HL-60 (cell line): ENCODE measurements around the gene COX18.

Source experiments
- DNase-seq, 2 experiments: peaks; one replicate each; pipeline ENCODE4 v3.0.0-alpha.2; 2010 to 2020; ENCODE audit warnings: low read depth in 1 of 2, low spot score in 1 of 2
- H3K27ac ChIP-seq: fragments of 250-450 bp; sonication (Bioruptor Pico); replicated peaks from 2 replicates; pipeline ENCODE4 v1.5.1; 2020; ENCODE audit warnings: mild to moderate bottlenecking, moderate library complexity
- H3K27me3 ChIP-seq: fragments of 250-450 bp; sonication (Bioruptor Pico); 2 replicates; pipeline ENCODE4 v1.5.1; 2021; ENCODE audit warnings: mild to moderate bottlenecking, moderate library complexity; ENCODE audit not compliant: insufficient read depth, poor library complexity, severe bottlenecking
- H3K4me3 ChIP-seq: replicated peaks from 2 replicates; pipeline ENCODE4 v1.5.1; 2011; ENCODE audit warnings: mild to moderate bottlenecking, control low read depth, low read length; ENCODE audit not compliant: insufficient read depth
- GABPA ChIP-seq: IDR thresholded peaks from 2 replicates; pipeline ENCODE4 v1.6.1; 2012; ENCODE audit warnings: low read depth
- POLR2AphosphoS5 ChIP-seq: IDR thresholded peaks from 2 replicates; pipeline ENCODE4 v1.6.1; 2012; ENCODE audit warnings: low read depth
- SPI1 ChIP-seq: IDR thresholded peaks from 2 replicates; pipeline ENCODE4 v1.6.1; 2012; ENCODE audit warnings: low read depth, mild to moderate bottlenecking, borderline replicate concordance
- TF ChIP-seq, protein P1 (sequence below): IDR thresholded peaks from 2 replicates; pipeline ENCODE4 v1.6.1; 2012; ENCODE audit warnings: low read depth; ENCODE audit not compliant: insufficient replicate concordance
- TF ChIP-seq, protein P2 (sequence below): IDR thresholded peaks from one replicate; pipeline ENCODE4 v1.5.1; 2011; ENCODE audit warnings: low read length, control low read depth, inconsistent platforms; ENCODE audit not compliant: insufficient read depth

The COX18 gene

DNA sequence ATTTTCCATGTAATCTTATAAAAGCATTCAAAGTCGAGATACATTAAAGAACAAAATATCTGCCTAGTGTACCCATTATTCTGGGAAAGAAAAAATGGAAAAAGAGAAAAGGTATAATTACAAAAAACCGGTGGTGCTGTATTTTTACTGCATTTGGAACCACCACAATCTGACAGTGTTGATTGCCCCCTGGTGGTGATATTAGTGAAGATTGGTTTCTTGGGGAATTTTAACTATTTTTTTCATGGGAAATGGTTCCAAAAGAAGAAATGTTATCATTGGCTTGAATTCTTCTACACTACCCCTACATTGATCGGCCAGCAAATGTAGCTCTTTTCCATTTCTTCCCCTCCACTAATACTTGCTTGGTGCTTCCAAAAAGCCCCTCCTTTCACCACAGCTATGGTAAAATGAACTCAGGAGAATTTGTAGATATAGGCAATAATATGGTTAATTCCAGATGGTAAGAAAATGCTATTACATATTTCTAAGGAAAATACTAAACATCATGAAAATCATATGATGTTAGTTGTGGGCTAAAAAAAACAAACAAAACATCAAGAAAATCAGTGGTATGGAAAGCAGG, 50.0 kb downstream of the COX18 start:
- Histone ChIP-seq H3K4me3 (no peak overlapping the region), H3K27me3 (no peaks in the 10 kb centered on the region), H3K27ac (no peak overlapping the region)
- TF ChIP-seq GABPA = no peak
- TF ChIP-seq, protein P1, sequence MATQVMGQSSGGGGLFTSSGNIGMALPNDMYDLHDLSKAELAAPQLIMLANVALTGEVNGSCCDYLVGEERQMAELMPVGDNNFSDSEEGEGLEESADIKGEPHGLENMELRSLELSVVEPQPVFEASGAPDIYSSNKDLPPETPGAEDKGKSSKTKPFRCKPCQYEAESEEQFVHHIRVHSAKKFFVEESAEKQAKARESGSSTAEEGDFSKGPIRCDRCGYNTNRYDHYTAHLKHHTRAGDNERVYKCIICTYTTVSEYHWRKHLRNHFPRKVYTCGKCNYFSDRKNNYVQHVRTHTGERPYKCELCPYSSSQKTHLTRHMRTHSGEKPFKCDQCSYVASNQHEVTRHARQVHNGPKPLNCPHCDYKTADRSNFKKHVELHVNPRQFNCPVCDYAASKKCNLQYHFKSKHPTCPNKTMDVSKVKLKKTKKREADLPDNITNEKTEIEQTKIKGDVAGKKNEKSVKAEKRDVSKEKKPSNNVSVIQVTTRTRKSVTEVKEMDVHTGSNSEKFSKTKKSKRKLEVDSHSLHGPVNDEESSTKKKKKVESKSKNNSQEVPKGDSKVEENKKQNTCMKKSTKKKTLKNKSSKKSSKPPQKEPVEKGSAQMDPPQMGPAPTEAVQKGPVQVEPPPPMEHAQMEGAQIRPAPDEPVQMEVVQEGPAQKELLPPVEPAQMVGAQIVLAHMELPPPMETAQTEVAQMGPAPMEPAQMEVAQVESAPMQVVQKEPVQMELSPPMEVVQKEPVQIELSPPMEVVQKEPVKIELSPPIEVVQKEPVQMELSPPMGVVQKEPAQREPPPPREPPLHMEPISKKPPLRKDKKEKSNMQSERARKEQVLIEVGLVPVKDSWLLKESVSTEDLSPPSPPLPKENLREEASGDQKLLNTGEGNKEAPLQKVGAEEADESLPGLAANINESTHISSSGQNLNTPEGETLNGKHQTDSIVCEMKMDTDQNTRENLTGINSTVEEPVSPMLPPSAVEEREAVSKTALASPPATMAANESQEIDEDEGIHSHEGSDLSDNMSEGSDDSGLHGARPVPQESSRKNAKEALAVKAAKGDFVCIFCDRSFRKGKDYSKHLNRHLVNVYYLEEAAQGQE = no peak
- TF ChIP-seq POLR2AphosphoS5 = no peak
- TF ChIP-seq, protein P2, sequence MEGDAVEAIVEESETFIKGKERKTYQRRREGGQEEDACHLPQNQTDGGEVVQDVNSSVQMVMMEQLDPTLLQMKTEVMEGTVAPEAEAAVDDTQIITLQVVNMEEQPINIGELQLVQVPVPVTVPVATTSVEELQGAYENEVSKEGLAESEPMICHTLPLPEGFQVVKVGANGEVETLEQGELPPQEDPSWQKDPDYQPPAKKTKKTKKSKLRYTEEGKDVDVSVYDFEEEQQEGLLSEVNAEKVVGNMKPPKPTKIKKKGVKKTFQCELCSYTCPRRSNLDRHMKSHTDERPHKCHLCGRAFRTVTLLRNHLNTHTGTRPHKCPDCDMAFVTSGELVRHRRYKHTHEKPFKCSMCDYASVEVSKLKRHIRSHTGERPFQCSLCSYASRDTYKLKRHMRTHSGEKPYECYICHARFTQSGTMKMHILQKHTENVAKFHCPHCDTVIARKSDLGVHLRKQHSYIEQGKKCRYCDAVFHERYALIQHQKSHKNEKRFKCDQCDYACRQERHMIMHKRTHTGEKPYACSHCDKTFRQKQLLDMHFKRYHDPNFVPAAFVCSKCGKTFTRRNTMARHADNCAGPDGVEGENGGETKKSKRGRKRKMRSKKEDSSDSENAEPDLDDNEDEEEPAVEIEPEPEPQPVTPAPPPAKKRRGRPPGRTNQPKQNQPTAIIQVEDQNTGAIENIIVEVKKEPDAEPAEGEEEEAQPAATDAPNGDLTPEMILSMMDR = no peak
- no peak for TF ChIP-seq SPI1
- DNase-seq = peak in 1 of 2 experiments; percentile 22

DNA sequence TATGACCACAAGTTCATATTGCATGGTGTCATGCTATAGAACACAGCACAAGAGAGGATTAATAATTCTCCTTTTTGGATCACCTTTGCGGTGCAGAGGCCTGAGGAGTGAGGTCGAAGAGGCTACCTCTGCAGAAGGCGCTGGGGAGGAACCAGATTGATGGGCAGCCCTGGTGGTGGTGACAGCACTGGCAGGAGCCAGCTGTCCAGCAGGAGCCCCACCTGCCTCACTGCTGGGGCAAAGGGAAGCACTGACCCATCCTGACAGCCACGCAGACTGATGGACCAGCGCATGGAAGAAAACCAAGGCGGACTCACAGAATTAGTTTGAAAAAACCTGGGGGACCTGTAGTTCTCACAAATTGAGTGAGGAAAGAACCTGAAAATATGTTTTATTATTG, 50.9 kb downstream of the COX18 start:
- TF ChIP-seq GABPA (no peak), POLR2AphosphoS5 (no peak), SPI1 (no peak)
- TF ChIP-seq, protein P1 = no peak
- TF ChIP-seq, protein P2 = no peak
- no peak for DNase-seq
- Histone ChIP-seq H3K4me3 (no peak overlapping the region), H3K27ac (no peak overlapping the region), H3K27me3 (no peaks in the 10 kb centered on the region)

DNA sequence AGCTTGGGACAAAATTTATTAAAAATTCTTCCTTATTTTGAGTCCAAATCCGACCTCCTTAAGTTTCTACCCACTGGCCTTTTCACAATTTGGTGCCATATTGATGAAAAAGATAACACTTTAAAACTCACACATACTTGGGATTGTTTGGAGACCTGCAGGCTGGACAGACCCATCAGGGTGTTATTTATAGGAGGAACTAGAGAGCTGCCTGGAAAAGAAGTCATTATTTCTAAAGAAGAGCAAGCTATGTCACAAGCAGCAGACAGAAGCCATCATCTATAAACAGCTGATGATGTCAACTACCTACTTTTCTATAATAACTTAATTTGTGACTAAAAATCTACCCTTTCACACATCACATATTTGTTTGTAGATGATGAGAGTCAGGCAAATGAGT, 56.2 kb downstream of the COX18 start:
- TF ChIP-seq POLR2AphosphoS5 = no peak
- no peak for TF ChIP-seq SPI1
- TF ChIP-seq, protein P1 = no peak
- TF ChIP-seq, protein P2 = no peak
- no peak for TF ChIP-seq GABPA

More for the DNA sequence above, 56.2 kb downstream of the COX18 start:
- H3K27ac ChIP-seq = no peak overlapping the region
- DNase-seq = no peak
- no peaks in the 10 kb centered on the region for H3K27me3 ChIP-seq
- no peak overlapping the region for H3K4me3 ChIP-seq
